Measurements from ENCODE around the gene PARK7. TPM values are rescaled to one million over a fixed set of nuclear protein-coding genes. Genes with fewer than 3 reads are reported as not detected.

PARK7 gene
- total RNA-seq, 4 donors from 2014 or later = 93.9 to 156 (median 129) TPM

DNA sequence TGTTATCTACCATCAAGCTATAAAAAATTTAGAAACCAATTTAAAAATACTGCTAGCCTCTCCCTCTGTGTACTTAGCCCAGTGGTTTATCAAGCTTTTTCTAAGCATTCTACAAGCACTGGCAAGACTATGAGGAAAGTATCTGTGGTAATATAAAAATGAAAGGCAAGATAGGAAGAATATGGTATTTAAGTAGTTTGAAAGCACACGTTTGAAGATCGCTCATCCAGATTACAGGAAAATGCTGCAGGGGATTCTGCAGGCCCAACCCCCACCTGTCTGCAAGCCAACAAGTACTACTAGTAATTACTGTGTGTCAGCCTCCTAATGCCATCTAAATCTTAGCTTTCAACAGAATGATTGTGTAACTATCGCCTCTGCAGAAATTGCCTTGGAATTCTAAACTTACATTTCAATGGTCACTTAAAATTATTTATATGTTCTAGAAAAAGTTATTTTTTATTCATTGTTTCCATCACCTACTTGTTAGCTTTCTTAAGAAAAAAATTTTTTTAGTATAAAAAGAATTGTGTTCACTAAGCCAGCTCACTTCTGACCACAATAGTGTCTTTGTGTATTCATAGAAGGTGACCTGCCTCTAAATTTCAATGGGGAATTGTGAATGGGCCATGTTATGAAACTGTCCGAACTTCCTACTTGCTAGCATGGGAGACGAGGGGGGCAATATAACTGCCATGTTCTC, 56.1 kb downstream of the PARK7 start:
- peaks cover 5 to 22% (median 12%) of the 10 kb centered on the region in 3 donors for H3K36me3 ChIP-seq
- peak overlapping the region in 1 of 4 donors; percentile 25 for H3K4me3 ChIP-seq
- peak overlapping the region; percentile 50 to 94 (median 64) for H3K27ac ChIP-seq
- TF ChIP-seq POLR2A (IDR thresholded peaks at IDR 0.05) = no peak
- TF ChIP-seq, protein P1, sequence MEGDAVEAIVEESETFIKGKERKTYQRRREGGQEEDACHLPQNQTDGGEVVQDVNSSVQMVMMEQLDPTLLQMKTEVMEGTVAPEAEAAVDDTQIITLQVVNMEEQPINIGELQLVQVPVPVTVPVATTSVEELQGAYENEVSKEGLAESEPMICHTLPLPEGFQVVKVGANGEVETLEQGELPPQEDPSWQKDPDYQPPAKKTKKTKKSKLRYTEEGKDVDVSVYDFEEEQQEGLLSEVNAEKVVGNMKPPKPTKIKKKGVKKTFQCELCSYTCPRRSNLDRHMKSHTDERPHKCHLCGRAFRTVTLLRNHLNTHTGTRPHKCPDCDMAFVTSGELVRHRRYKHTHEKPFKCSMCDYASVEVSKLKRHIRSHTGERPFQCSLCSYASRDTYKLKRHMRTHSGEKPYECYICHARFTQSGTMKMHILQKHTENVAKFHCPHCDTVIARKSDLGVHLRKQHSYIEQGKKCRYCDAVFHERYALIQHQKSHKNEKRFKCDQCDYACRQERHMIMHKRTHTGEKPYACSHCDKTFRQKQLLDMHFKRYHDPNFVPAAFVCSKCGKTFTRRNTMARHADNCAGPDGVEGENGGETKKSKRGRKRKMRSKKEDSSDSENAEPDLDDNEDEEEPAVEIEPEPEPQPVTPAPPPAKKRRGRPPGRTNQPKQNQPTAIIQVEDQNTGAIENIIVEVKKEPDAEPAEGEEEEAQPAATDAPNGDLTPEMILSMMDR (IDR thresholded peaks at IDR 0.05) = peak in 1 of 6 experiments; percentile 7
- intact Hi-C loops (cut with DNase I) = no loop called here
- no peaks in the 10 kb centered on the region for H3K9me3 ChIP-seq
- WGBS, 2 donors = 26 to 30% methylated on average over 5 of the region's 5 CpGs
- peaks cover 42 to 91% (median 58%) of the 10 kb centered on the region in 3 donors for H3K4me1 ChIP-seq
- H3K27me3 ChIP-seq = no peaks in the 10 kb centered on the region
- DNase-seq = no peak

DNA sequence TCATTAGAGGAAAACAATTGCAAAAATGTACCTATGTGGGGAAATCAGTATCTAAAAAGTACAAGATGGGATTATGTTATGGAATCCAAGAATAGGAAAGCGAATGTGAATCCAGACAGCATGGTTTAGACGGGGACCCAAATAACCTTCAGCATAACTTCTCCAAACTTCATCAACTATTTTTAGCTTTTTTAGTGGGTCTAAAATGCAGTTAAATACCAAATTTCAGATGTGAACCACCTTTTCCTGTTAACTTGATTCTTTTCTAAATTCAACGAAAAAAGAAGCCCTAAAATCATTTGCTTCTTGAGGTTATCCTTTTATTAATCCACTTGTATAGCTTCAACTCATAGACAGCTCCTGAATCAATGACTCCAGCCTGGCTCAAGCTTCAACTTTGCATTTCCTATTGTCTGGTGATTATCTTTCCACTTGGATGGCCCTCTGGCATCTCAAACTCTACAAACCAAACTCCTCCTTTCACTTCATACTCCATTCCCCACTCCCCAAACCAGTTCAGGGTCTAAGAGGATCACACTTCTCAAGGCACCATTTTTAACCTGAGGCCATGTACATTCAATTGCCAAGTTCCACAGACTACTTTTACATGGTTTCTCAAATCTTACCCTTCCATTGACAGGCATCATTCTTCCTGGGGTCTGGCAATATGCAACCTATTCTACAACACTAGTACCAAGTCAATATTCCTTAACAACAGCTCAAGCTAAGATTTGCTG, 57.1 kb downstream of the PARK7 start:
- intact Hi-C loops (cut with DNase I) = no loop called here
- Histone ChIP-seq H3K4me1 (peaks cover 50 to 95% (median 58%) of the 10 kb centered on the region in 3 donors), H3K27me3 (no peaks in the 10 kb centered on the region), H3K27ac (peak overlapping the region; percentile 50 to 94 (median 64)), H3K9me3 (no peaks in the 10 kb centered on the region), H3K36me3 (peaks cover 5 to 12% (median 7%) of the 10 kb centered on the region in 3 donors), H3K4me3 (peak overlapping the region in 1 of 4 donors; percentile 12)
- no peak for DNase-seq
- TF ChIP-seq, protein P1 (IDR thresholded peaks at IDR 0.05) = no peak
- TF ChIP-seq POLR2A (IDR thresholded peaks at IDR 0.05) = no peak
- WGBS, 2 donors = 74% methylated on average over 3 of the region's 3 CpGs

DNA sequence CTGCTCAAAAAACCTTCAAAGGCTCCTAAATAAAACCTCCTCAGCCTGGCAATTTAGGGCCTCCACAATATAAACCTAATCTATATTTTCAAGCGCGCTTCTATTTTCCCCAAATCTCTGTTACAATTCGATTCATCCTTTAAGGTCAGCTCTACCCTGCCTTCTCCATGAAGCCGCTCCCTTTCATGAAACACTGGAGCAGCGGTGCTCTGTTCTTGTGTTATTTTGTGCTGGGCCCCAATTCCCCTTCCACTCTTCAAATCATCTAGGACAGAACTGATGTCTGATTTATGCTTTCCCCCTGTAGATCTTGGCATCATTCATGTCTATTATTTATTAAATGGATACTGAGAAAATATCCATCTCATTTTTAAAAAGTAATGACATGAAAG, 57.7 kb downstream of the PARK7 start:
- DNase-seq = no peak
- H3K4me1 ChIP-seq = peaks cover 52 to 100% (median 58%) of the 10 kb centered on the region in 3 donors
- peaks cover 2 to 7% (median 4%) of the 10 kb centered on the region in 3 donors for H3K36me3 ChIP-seq
- TF ChIP-seq, protein P1 (IDR thresholded peaks at IDR 0.05) = no peak
- no peak for TF ChIP-seq POLR2A (IDR thresholded peaks at IDR 0.05)
- intact Hi-C loops (cut with DNase I) = no loop called here
- H3K4me3 ChIP-seq = peak overlapping the region in 1 of 4 donors; percentile 12
- no peaks in the 10 kb centered on the region for H3K27me3 ChIP-seq
- H3K9me3 ChIP-seq = no peaks in the 10 kb centered on the region
- peak overlapping the region; percentile 50 to 94 (median 64) for H3K27ac ChIP-seq
- WGBS, 2 donors = 90 to 93% methylated on average over 5 of the region's 5 CpGs

DNA sequence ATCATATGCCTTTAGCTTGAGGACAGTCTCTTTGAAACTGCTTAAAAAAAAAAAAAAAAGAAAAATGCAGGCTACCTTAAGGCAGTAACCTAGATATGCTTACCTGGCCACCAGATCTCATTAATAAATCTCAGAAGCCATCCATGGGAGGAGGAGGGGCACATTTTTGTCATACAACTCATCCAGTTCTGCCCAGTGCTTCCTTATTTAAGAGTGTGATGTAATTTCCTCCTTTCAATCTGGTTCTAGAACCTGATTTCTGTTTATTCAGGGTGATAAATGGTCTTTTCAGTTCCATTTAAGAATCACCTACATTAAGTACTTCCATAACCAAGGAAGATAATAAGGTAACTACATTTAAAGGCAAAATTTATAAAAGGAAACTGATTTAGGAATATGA, 58.5 kb downstream of the PARK7 start:
- TF ChIP-seq, protein P1 (IDR thresholded peaks at IDR 0.05) = no peak
- TF ChIP-seq POLR2A (IDR thresholded peaks at IDR 0.05) = no peak
- no peak for DNase-seq
- H3K4me3 ChIP-seq = no peak overlapping the region
- H3K9me3 ChIP-seq = no peaks in the 10 kb centered on the region
- peaks cover 49 to 100% (median 58%) of the 10 kb centered on the region in 3 donors for H3K4me1 ChIP-seq
- H3K36me3 ChIP-seq = no peaks in the 10 kb centered on the region
- no peaks in the 10 kb centered on the region for H3K27me3 ChIP-seq
- intact Hi-C loops (cut with DNase I) = no loop called here
- H3K27ac ChIP-seq = peak overlapping the region in 3 of 4 donors; percentile 54 to 94 (median 73)
